ENCODE measurements around the gene COPE. TPM values are rescaled to one million over a fixed set of nuclear protein-coding genes. Genes with fewer than 3 reads are reported as not detected.

Gene COPE
- total RNA-seq, 1 experiment from 2014 or later: 310 TPM

- CTCF ChIA-PET: interaction anchor here (0.6 to 1.9 kb wide), 5 partner anchors 40 to 324 kb away, joined by 3 to 7 read pairs (median 3); no protein-coding TSS in a partner anchor
- peaks cover 53% of the 10 kb centered on the region for H3K36me3 Mint-ChIP-seq (ENCODE audit: insufficient read depth, unreplicated experiment)
These were observed 5.7 kb downstream of the COPE start for GRCh38 chr19:18913466-18913865.

GRCh38 chr19:18912933-18913332 is 6.3 kb downstream of the COPE start:
- no peak for TF ChIP-seq CTCF (IDR thresholded peaks at IDR 0.05; ENCODE audit: unreplicated experiment)
- no peak overlapping the region for H3K4me3 Mint-ChIP-seq (ENCODE audit: unreplicated experiment)
- peaks cover 54% of the 10 kb centered on the region for H3K36me3 Mint-ChIP-seq (ENCODE audit: insufficient read depth, unreplicated experiment)
- POLR2A ChIA-PET: no interaction called here
- H3K27me3 Mint-ChIP-seq (ENCODE audit: insufficient read depth, unreplicated experiment): no peaks in the 10 kb centered on the region
- BruUV-seq (replicated peaks): no TSS peak
- H3K27ac Mint-ChIP-seq (ENCODE audit: low read depth, unreplicated experiment): no peak overlapping the region
- no peak for DNase-seq (ENCODE audit: unreplicated experiment)
- CTCF ChIA-PET: interaction anchor here (0.6 to 1.9 kb wide), 2 partner anchors 74 to 249 kb away, joined by 3 to 7 read pairs; no protein-coding TSS in a partner anchor
- peaks cover 9% of the 10 kb centered on the region for H3K4me1 Mint-ChIP-seq (ENCODE audit: insufficient read depth, unreplicated experiment)
- intact Hi-C loops (cut with micrococcal nuclease): no loop called here
- H3K9me3 Mint-ChIP-seq (ENCODE audit: unreplicated experiment): no peaks in the 10 kb centered on the region

More at GRCh38 chr19:18913466-18913865, 5.7 kb downstream of the COPE start:
- intact Hi-C loops (cut with micrococcal nuclease): no loop called here
- no peak overlapping the region for H3K27ac Mint-ChIP-seq (ENCODE audit: low read depth, unreplicated experiment)
- H3K9me3 Mint-ChIP-seq (ENCODE audit: unreplicated experiment): no peaks in the 10 kb centered on the region
- DNase-seq (ENCODE audit: unreplicated experiment): no peak
- peaks cover 9% of the 10 kb centered on the region for H3K4me1 Mint-ChIP-seq (ENCODE audit: insufficient read depth, unreplicated experiment)
- no TSS peak for BruUV-seq (replicated peaks)
- H3K27me3 Mint-ChIP-seq (ENCODE audit: insufficient read depth, unreplicated experiment): no peaks in the 10 kb centered on the region
- H3K4me3 Mint-ChIP-seq (ENCODE audit: unreplicated experiment): no peak overlapping the region
- TF ChIP-seq CTCF (IDR thresholded peaks at IDR 0.05; ENCODE audit: unreplicated experiment): no peak
- POLR2A ChIA-PET: interaction anchor here (0.9 kb wide), 1 partner anchor 80 kb away, joined by 3 read pairs; no protein-coding TSS in a partner anchor

GRCh38 chr19:18910801-18911436 is 8.3 kb downstream of the COPE start:
- BruUV-seq (replicated peaks): no TSS peak
- Mint-ChIP-seq H3K36me3 (ENCODE audit: insufficient read depth, unreplicated experiment) (peaks cover 52% of the 10 kb centered on the region), H3K27me3 (ENCODE audit: insufficient read depth, unreplicated experiment) (no peaks in the 10 kb centered on the region), H3K4me1 (ENCODE audit: insufficient read depth, unreplicated experiment) (no peaks in the 10 kb centered on the region), H3K27ac (ENCODE audit: low read depth, unreplicated experiment) (peak overlapping the region; percentile 39), H3K9me3 (ENCODE audit: unreplicated experiment) (no peaks in the 10 kb centered on the region), H3K4me3 (ENCODE audit: unreplicated experiment) (no peak overlapping the region)
- no peak for DNase-seq (ENCODE audit: unreplicated experiment)
- intact Hi-C loops (cut with micrococcal nuclease): no loop called here
- ChIA-PET CTCF (interaction anchor here (0.6 to 1.2 kb wide), 2 partner anchors 40 to 76 kb away, joined by 3 to 5 read pairs; no protein-coding TSS in a partner anchor), POLR2A (interaction anchor here (0.7 kb wide), 1 partner anchor 8 kb away, joined by 4 read pairs; the partner anchor contains the start of genes COPE and DDX49)
- TF ChIP-seq CTCF (IDR thresholded peaks at IDR 0.05; ENCODE audit: unreplicated experiment): no peak

- CTCF ChIA-PET: no interaction called here
- H3K36me3 Mint-ChIP-seq (ENCODE audit: insufficient read depth, unreplicated experiment): peaks cover 44% of the 10 kb centered on the region
These were observed 9.2 kb downstream of the COPE start for GRCh38 chr19:18910010-18910409.

More at GRCh38 chr19:18910010-18910409, 9.2 kb downstream of the COPE start:
- Mint-ChIP-seq H3K4me1 (ENCODE audit: insufficient read depth, unreplicated experiment) (no peaks in the 10 kb centered on the region), H3K9me3 (ENCODE audit: unreplicated experiment) (no peaks in the 10 kb centered on the region), H3K27me3 (ENCODE audit: insufficient read depth, unreplicated experiment) (no peaks in the 10 kb centered on the region), H3K4me3 (ENCODE audit: unreplicated experiment) (no peak overlapping the region), H3K27ac (ENCODE audit: low read depth, unreplicated experiment) (no peak overlapping the region)
- no TSS peak for BruUV-seq (replicated peaks)
- intact Hi-C loops (cut with micrococcal nuclease): no loop called here
- DNase-seq (ENCODE audit: unreplicated experiment): no peak
- POLR2A ChIA-PET: interaction anchor here (1.3 kb wide), 1 partner anchor 9 kb away, joined by 4 read pairs; the partner anchor contains the start of genes COPE and DDX49
- no peak for TF ChIP-seq CTCF (IDR thresholded peaks at IDR 0.05; ENCODE audit: unreplicated experiment)

All from MCF 10A (cell line).